Body of pancreas (tissue), 4 donors: ENCODE data around the gene UGDH. TPM values are rescaled to one million over a fixed set of nuclear protein-coding genes. Genes with fewer than 3 reads are reported as not detected.
"Not testable (repeated sequence)": the region's sequence is repeated elsewhere in the genome, so short reads cannot be mapped to it uniquely, and the experiment has no call there.

Experiments used
- ATAC-seq: fragments of 150-250 bp; one replicate; pipeline ENCODE4 v1.9.1; 2016
- DNase-seq, 4 donors: peaks; one replicate each; pipeline ENCODE4 v3.0.0-alpha.2; 2019
- H3K27ac ChIP-seq, 4 donors: fragments of 200-600 bp; sonication (generic); 1 replicate in 3 of 4; 2 replicates in 1 of 4; pipeline versions ENCODE4 v1.5.1 to v1.6.1; 2016 to 2019; ENCODE audit warnings: mild to moderate bottlenecking in 1 of 4, mixed read lengths in 1 of 4, moderate library complexity in 1 of 4
- H3K27me3 ChIP-seq, 2 donors: fragments of 200-600 bp; sonication (generic); one replicate each; pipeline ENCODE4 v1.6.0; 2016; ENCODE audit warnings: mild to moderate bottlenecking in 1 of 2
- H3K36me3 ChIP-seq, 2 donors: fragments of 200-600 bp; sonication (generic); replicated peaks in 1 of 2; 2 replicates each; pipeline ENCODE4 v1.5.1; 2016; ENCODE audit warnings: low read depth in 2 of 2; ENCODE audit not compliant: insufficient read depth in 1 of 2
- H3K4me1 ChIP-seq: fragments of 200-600 bp; sonication (generic); one replicate; pipeline ENCODE4 v1.6.0; 2016
- H3K4me3 ChIP-seq, 2 donors: fragments of 200-600 bp; sonication (generic); 1 replicate in 1 of 2; 2 replicates in 1 of 2; pipeline ENCODE4 v1.5.1; 2016 to 2019
- H3K9me3 ChIP-seq, 3 donors: fragments of 200-600 bp; sonication (generic); 1 replicate in 2 of 3; 2 replicates in 1 of 3; pipeline ENCODE4 v1.5.1; 2016
- POLR2A ChIP-seq, 3 donors: fragments of 450-650 bp; IDR thresholded peaks; one replicate each; pipeline ENCODE4 v1.6.1; 2016; ENCODE audit warnings: antibody characterized with exemption in 3 of 3, mild to moderate bottlenecking in 2 of 3
- WGBS, 2 donors: methylation state at CpG; one replicate each; pipeline ENCODE4 v1.1.5; 2017; 5-methylcytosine and 5-hydroxymethylcytosine counted together
- intact Hi-C: fragments of 100-400 bp; cut with DNase I; formaldehyde crosslinking; loops from one replicate; pipeline ENCODE4 v1.15.1; 2023
- total RNA-seq, 2 donors: library from RNA; depleted of rRNA; stranded (reverse); fragments of >200 nt; gene quantifications; one replicate each; pipeline ENCODE4 v1.1.0, GENCODE V29; 2016
- TF ChIP-seq, protein P1 (sequence below), 7 experiments: fragments of 450-650 bp in 4 of 7; fragments of 200-600 bp in 3 of 7; sonication (generic) in 3 of 7; IDR thresholded peaks; one replicate each; pipeline ENCODE4 v1.5.1; 2016 to 2019; ENCODE audit warnings: antibody characterized with exemption in 7 of 7

UGDH gene
- total RNA-seq, 2 donors from 2014 or later, result 71.1 to 107 TPM

DNA sequence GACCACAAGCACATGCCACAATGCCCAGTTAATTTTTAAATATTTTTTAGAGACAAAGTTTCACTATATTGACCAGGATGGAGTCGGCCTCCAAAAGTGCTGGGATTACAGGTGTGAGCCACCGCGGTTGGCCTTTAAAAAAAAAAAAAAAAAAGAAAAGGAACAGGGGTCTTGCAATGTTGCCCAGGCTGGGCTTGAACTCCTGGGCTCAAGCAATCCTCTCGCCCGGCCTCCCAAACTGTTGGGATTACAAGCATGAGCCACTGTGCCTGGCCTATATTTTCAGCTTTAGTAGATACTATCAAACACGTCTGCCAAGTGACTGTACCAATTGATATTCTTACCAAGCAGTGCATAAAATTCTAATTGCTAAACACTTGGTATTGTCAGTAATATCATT, 8.8 kb downstream of the UGDH start:
- no peak overlapping the region for H3K27ac ChIP-seq
- no peaks in the 10 kb centered on the region for H3K27me3 ChIP-seq
- WGBS, 2 donors, result 91 to 96% methylated on average over 6 of the region's 6 CpGs
- DNase-seq (no peak), ATAC-seq (no peak)
- H3K4me1 ChIP-seq, result peaks cover 30% of the 10 kb centered on the region
- H3K9me3 ChIP-seq, result no peaks in the 10 kb centered on the region
- TF ChIP-seq, protein P1, sequence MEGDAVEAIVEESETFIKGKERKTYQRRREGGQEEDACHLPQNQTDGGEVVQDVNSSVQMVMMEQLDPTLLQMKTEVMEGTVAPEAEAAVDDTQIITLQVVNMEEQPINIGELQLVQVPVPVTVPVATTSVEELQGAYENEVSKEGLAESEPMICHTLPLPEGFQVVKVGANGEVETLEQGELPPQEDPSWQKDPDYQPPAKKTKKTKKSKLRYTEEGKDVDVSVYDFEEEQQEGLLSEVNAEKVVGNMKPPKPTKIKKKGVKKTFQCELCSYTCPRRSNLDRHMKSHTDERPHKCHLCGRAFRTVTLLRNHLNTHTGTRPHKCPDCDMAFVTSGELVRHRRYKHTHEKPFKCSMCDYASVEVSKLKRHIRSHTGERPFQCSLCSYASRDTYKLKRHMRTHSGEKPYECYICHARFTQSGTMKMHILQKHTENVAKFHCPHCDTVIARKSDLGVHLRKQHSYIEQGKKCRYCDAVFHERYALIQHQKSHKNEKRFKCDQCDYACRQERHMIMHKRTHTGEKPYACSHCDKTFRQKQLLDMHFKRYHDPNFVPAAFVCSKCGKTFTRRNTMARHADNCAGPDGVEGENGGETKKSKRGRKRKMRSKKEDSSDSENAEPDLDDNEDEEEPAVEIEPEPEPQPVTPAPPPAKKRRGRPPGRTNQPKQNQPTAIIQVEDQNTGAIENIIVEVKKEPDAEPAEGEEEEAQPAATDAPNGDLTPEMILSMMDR (IDR thresholded peaks at IDR 0.05), result no peak
- no peak for TF ChIP-seq POLR2A (IDR thresholded peaks at IDR 0.05)
- H3K36me3 ChIP-seq, result peaks cover 0 to 4% of the 10 kb centered on the region in 2 donors
- intact Hi-C loops, result no loop called here
- no peak overlapping the region for H3K4me3 ChIP-seq

DNA sequence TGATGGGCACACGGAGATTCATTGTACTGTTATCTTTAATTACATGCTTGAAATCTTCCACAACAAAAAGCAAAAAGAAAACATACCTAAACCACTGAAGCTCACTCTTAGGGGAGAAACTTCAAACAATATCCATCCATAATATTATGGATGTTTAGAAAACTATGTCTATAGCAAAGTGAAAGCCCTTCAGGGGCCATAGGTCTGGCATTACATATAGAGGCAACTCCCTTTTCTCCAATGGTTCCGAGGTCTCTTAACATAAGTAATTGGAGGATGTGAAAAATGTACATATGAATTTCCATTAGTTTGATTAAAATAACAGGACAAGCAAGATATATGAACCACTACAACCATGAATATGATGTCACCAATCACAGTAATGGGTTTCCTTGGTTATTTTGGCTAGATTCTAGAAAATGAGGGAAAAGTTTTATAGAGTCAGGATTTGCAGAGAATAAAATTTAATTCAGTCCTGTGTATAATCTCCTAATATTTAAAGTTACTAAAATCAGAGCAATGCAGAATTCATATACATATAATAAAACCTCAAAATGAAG, 10.8 kb downstream of the UGDH start:
- ATAC-seq, result no peak
- Histone ChIP-seq H3K27ac (peak overlapping the region in 2 of 4 donors; percentile 64 to 83), H3K27me3 (no peaks in the 10 kb centered on the region), H3K4me1 (peaks cover 30% of the 10 kb centered on the region), H3K4me3 (no peak overlapping the region), H3K9me3 (no peaks in the 10 kb centered on the region), H3K36me3 (peaks cover 4 to 5% of the 10 kb centered on the region in 2 donors)
- intact Hi-C loops, result no loop called here
- TF ChIP-seq POLR2A (IDR thresholded peaks at IDR 0.05), result no peak
- TF ChIP-seq, protein P1 (IDR thresholded peaks at IDR 0.05), result no peak
- no peak for DNase-seq
- WGBS, 2 donors, result 85 to 88% methylated on average over 2 of the region's 2 CpGs

DNA sequence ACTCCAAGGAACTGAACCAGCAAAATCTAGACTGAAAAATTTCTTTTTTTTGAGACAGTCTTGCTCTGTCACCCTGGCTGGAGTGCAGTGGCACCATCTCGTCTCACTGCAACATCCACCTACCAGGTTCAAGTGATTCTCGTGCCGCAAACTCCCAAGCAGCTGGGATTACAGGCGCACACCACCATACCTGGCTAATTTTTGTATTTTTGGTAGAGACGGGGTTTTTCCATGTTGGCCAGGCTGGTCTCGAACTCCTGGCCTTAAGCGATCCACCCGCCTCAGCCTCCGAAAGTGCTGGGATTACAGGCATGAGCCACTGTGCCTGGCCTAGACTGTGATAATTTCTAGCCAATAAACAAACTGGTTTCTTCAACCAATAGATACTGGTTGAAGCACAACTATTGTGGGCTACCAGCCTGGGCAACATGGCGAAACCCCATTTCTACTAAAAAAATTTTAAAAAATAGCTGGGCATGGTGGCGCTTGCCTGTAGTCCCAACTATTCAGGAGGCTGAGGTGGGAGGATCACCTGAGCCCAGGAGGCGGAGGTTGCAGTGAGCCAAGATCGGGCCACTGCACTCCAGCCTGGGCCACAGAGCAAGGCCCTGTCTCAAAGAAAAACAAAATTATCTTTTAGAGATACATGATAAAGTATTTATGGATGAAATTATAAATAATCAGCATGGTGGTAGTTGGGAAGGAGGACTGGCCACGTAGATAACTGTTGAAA, 11.4 kb downstream of the UGDH start:
- H3K27ac ChIP-seq, result peak overlapping the region in 3 of 4 donors; percentile 64 to 83 (median 65)
- peak in 1 of 3 donors; percentile 2 for TF ChIP-seq POLR2A (IDR thresholded peaks at IDR 0.05)
- ATAC-seq, H3K27me3 ChIP-seq, H3K4me3 ChIP-seq, DNase-seq, H3K9me3 ChIP-seq, intact Hi-C loops, H3K36me3 ChIP-seq: not testable (repeated sequence)
- peaks cover 30% of the 10 kb centered on the region for H3K4me1 ChIP-seq
- 91 to 96% methylated on average over 14 of the region's 14 CpGs for WGBS, 2 donors

DNA sequence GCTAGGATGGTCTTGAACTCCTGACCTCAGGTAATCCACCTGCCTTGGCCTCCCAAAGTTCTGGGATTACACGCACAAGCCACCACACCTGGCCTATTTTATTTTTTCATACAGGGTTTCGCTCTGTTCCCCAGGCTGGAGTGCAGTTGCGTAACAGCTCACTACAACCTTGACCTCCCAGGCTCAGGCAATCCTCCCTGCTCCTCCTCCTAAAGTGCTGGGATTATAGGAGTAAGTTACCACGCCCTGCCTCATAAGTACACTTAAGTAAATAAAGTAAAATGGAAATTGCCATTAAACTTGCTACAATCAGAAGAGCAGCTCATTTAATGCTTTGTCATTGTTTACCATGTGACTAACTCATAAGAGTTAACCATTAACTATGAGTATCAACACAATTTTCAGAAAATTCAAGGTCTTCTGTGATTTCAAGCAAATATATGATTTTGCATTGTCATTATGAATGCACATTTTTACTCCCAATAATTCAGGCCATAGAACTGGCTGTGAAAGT, 12.3 kb downstream of the UGDH start:
- Histone ChIP-seq H3K36me3 (peaks cover 5 to 9% of the 10 kb centered on the region in 2 donors), H3K4me3 (no peak overlapping the region), H3K27ac (peak overlapping the region; percentile 65 to 83 (median 72)), H3K9me3 (no peaks in the 10 kb centered on the region), H3K27me3 (no peaks in the 10 kb centered on the region), H3K4me1 (peaks cover 28% of the 10 kb centered on the region)
- WGBS, 2 donors, result 34 to 36% methylated on average over 4 of the region's 4 CpGs
- DNase-seq (peak; percentile 70 to 86 (median 78)), ATAC-seq (peak; percentile 97)
- intact Hi-C loops, result no loop called here
- TF ChIP-seq POLR2A (IDR thresholded peaks at IDR 0.05), result no peak
- TF ChIP-seq, protein P1 (IDR thresholded peaks at IDR 0.05), result no peak

DNA sequence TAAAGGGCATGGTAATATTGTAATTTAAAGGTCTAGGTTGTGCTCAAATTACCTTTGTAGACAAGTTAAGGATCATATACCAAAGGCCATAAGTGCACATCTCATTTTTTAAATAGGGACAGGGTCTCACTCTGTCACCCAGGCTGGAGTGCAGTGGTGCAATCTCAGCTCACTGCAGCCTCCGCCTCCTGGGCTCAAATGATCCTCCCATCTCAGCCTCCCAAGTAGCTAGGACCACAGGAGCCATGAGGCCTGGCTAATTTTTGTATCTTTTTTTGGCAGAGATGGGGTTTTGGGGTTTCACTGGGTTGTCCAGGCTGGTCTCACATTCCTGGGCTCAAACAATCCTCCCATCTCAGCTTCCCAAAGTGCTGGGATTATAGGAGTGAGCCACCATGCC, 13.0 kb downstream of the UGDH start:
- DNase-seq, H3K27me3 ChIP-seq, H3K9me3 ChIP-seq, ATAC-seq, intact Hi-C loops, H3K4me3 ChIP-seq: not testable (repeated sequence)
- 90 to 100% methylated on average over 1 of the region's 1 CpG for WGBS, 2 donors
- peak overlapping the region in 3 of 4 donors; percentile 65 to 83 (median 66) for H3K27ac ChIP-seq
- peak in 1 of 3 donors; percentile 5 for TF ChIP-seq POLR2A (IDR thresholded peaks at IDR 0.05)
- H3K4me1 ChIP-seq, result peaks cover 24% of the 10 kb centered on the region
- peaks cover 12 to 15% of the 10 kb centered on the region in 2 donors for H3K36me3 ChIP-seq
